Fibroblast of peridontal ligament (primary cell): Measurements from ENCODE around the gene SEPTIN14.
"Not testable (repeated sequence)": the region's sequence is repeated elsewhere in the genome, so short reads cannot be mapped to it uniquely, and the experiment has no call there.

Source experiments
- DNase-seq: peaks from one replicate; pipeline ENCODE4 v3.0.0-alpha.2; 2010; ENCODE audit errors: extremely low read depth

Gene SEPTIN14

DNA sequence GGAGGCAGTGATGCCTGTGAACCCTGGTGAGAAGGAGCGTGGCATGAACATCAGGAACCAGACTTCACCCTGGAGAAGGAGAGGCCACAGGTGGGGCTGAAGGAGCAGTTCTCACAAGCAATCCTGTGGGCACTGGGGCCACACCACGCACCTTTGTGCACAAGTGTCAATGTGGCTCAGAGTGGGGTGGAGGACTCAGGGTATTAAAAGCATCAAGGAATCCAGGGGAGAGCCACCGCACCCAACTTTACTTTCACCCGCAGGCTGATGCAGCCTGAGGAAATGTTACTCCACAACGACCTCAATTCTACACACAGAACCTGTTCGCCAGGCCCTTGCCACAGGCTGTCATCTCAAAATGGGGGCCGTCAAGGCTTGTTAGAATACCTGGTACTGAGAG is 77.1 kb downstream of the SEPTIN14 start:
- DNase-seq, result not testable (repeated sequence)

- no peak for DNase-seq
Observed at GRCh38 chr7:55784151-55784550, 78.4 kb downstream of the SEPTIN14 start.

DNA sequence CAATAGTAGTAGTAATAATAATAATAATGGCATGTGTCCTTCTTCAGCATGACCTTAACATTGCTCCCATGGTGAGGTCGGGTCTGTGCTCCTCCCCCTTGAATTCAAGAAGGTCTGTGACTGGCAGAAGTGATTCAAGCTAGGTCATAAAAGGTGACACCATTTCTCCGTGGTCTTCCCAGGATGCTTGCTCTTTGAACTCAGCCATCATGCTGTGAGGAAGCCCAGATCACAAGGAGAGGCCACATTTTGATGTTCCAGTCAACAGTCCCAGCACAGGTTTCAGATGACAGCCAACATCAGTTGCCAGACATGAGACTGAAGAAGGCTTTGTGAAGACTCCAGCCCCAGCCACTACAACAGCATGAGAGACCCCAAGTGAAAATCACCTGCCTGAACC is 83.9 kb downstream of the SEPTIN14 start:
- no peak for DNase-seq

DNA sequence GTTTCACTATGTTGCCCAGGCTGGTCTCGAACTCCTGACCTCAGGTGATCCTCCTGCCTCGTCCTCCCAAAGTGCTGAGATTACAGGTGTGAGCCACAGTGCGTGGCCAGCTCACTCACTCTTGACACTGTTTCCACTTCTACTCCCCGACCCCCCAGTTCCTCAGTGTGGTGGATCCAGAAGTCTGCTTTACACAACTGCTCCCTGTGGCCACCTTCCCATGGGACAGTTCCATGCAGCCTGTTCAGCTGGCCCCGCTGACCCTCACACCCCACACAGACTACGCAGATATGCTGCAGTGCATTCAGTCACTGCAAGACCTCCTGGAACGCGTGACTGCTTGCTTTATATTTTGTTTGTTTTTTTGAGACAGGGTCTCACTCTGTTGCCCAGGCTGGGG is 86.4 kb downstream of the SEPTIN14 start:
- no peak for DNase-seq

DNA sequence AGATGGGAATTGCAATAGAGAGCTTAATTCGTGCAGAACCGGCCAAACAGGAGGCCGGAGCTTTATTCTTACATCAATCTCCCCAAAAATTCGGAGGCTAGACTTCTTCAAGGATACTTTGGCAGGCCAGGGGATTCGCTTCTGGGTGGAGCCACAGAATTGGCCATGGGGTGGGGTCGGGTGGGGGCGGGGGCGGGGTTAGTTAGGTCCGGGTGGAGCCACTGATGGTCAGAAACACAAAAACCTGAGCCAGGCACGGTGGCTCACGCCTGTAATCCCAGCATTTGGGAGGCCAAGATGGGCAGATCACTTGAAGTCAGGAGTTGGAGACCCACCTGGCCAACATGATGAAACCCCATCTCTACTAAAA is 87.5 kb downstream of the SEPTIN14 start:
- DNase-seq, result no peak

DNA sequence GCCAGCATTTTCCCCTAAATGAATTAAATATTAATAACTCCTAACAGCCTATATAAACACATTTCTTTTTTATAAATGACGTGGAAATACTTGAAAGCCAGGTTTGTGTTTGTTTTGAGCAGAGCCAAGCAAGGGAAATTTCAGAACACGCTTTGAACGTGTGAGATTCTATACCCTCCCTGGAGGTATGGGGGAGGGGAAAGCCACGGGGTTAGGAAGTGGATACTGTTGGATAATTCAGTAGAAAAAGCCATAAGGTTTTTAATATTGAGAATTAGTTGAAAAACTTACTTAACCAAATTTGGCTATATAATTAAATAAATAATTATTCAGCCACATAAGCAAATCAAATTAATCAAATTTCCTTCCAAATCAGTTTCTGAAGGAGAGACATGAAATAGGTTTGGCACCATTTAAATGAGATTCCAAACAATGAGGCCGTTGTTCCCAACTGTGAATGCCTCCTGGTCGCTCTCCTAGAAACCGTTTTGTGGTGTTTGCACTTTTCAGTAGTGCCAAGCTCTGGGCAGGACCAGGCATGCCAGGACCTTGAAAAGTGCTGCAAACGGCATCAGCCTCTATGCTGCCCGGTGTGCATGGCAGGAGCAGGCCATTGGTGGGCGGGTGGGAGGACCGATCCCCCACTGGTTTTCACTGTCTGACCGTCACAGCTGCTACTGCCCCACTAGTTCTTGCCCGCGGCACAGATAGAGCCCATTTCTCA is 88.1 kb downstream of the SEPTIN14 start:
- no peak for DNase-seq

GRCh38 chr7:55770778-55771177 is 91.8 kb downstream of the SEPTIN14 start:
- DNase-seq, result no peak

- DNase-seq, result not testable (repeated sequence)
Observed at GRCh38 chr7:55753274-55753862, 109.2 kb downstream of the SEPTIN14 start.

GRCh38 chr7:55744706-55745105 is 117.8 kb downstream of the SEPTIN14 start:
- not testable (repeated sequence) for DNase-seq
